HG03196 (cell line): ENCODE results near the gene RAB4B.
"Not testable (repeated sequence)": the region's sequence is repeated elsewhere in the genome, so short reads cannot be mapped to it uniquely, and the experiment has no call there.

ENCODE experiments used
- ATAC-seq: cut with Tn5 transposase; IDR thresholded peaks from one replicate; pipeline ENCODE4 v1.9.1; 2021; ENCODE audit not compliant: unreplicated experiment

RAB4B gene

DNA sequence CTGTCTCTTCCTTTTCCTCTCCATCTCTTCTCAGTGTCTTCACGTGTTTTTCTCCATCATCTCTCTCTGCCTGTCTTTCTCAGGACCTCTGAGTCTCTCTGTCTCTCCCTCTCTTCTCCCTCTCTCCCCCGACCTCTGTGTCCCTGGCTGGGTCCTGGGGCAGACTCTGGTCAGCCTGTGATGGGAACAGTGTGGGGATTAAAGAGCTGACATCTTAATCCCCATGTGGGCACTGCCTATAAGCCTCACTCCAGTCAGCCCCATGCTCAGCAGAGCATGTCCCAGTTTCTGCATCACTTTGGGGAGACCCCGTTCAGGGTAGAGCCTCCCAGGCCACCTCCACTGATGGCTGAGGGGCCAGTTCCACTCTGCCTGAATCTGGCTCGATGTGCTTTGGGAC lies 37.2 kb downstream of the RAB4B start:
- ATAC-seq = no peak

GRCh38 chr19:40818480-40819399 lies 40.7 kb downstream of the RAB4B start:
- ATAC-seq = peak; percentile 70

- ATAC-seq = not testable (repeated sequence)
Observed at GRCh38 chr19:40819479-40820234, 41.6 kb downstream of the RAB4B start.

DNA sequence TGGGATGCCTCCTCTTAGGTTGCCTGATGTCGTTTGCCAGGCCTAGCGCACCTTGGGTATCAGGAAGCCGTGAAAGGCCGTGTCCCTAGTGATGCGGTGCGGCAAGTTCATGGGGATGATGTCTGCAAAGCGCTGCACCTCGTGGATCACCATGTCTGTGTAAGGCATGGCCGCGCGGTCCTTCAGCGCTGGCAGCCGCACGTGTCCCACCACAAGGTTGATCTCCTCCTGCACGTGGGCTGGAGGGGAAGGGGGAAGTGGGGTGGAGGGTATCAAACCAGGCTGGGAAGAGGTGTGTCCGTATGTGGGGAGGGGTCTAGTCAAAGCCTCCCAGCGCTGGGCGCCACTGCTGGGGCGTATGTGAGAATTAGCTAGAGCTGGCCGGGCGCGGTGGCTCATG lies 44.1 kb downstream of the RAB4B start:
- no peak for ATAC-seq

DNA sequence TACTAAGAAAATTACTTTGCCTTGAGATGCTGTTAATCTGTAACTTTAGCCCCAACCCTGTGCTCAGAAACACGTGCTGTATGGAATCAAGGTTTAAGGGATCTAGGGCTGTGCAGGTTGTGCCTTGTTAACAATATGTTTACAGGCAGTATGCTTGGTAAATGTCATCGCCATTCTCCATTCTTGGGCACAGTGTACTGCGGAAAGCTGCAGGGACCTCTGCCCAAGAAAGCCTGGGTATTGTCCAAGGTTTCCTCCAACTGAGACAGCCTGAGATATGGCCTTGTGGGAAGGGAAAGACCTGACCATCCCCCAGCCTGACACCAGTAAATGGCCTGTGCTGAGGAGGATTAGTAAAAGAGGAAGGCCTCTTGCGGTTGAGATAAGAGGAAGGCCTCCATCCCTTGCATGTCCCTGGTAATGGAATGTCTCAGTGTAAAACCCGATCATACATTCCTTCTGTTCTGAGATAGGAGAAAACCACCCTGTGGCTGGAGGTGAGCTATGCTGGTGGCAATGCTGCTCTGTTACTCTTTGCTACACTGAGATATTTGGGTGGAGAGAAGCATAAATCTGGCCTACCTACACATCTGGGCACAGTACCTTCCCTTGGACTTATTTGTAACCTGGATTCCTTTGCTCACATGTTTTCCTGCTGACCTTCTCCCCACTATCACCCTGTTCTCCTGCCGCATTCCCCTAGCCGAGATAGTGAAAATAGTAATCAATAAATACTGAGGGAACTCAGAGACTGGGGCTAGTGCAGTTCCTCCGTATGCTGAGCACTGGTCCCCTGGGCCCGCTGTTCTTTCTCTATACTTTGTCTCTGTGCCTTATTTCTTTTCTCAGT lies 44.9 kb downstream of the RAB4B start:
- ATAC-seq = not testable (repeated sequence)

- ATAC-seq = not testable (repeated sequence)
Observed at GRCh38 chr19:40824916-40825315, 46.9 kb downstream of the RAB4B start.

DNA sequence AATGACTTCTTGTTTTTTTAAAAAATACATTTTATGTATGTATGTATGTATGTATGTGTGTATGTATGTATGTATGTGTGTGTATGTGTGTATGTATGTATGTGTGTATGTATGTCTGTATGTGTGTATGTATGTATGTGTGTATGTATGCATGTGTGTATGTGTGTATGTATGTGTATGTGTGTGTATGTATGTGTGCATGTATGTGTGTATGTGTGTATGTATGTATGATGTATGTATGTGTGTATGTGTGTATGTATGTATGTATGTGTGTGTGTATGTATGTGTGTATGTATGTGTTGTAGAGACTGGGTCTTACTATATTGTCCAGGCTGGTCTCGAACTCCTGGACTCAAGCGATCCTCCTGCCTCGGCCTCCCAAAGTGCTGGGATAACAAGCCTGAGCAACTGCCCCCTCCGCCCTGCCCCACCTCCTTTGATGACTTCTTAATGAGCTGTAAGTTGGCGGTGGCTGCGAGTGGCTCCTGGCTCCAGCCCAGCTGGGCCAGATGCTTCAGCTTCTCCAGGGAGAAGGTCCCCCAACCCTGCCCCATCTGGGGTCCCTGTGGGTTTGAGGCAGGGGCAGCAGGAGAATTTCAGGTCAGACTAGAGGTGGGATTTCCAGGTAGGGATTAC lies 47.5 kb downstream of the RAB4B start:
- not testable (repeated sequence) for ATAC-seq

- ATAC-seq = not testable (repeated sequence)
Observed at GRCh38 chr19:40826312-40826698, 48.3 kb downstream of the RAB4B start.

- ATAC-seq = not testable (repeated sequence)
Observed at GRCh38 chr19:40826699-40827385, 48.8 kb downstream of the RAB4B start.

GRCh38 chr19:40827386-40828247 lies 49.6 kb downstream of the RAB4B start:
- no peak for ATAC-seq

GRCh38 chr19:40829205-40829604 lies 51.2 kb downstream of the RAB4B start:
- ATAC-seq = no peak

DNA sequence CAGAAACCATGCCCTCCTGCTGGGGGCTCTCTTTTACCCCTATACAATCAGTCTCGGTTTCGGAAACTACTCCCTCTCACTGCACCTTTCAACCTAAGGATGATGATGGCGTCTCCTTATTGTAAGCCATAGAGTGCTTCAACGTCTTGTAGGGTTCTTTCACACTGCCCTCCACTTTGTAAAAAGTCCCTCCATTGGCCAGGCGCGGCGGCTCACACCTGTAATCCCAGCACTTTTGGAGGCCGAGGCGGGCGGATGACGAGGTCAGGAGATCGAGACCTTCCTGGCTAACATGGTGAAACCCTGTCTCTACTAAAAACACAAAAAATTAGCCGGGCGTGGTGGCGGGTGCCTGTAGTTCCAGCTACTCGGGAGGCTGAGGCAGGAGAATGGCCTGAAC lies 52.7 kb downstream of the RAB4B start:
- ATAC-seq = not testable (repeated sequence)

GRCh38 chr19:40831502-40832430 lies 53.7 kb downstream of the RAB4B start:
- ATAC-seq = no peak

DNA sequence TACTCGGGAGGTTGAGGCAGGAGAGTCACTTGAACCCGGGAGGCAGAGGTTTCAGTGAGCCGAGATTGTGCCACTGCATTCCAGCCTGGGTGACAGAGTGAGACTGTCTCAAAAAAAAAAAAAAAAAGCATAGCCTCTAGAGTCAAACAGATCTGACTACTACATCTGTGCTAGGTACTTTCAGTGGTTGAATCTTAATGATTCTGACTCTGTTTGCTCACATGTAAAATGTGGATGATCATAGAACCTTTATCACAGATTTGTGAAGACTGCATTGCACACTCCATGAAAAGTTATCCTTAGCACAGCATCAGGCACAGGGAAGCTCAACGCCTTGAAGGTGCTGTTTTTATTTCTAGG lies 54.4 kb downstream of the RAB4B start:
- not testable (repeated sequence) for ATAC-seq

DNA sequence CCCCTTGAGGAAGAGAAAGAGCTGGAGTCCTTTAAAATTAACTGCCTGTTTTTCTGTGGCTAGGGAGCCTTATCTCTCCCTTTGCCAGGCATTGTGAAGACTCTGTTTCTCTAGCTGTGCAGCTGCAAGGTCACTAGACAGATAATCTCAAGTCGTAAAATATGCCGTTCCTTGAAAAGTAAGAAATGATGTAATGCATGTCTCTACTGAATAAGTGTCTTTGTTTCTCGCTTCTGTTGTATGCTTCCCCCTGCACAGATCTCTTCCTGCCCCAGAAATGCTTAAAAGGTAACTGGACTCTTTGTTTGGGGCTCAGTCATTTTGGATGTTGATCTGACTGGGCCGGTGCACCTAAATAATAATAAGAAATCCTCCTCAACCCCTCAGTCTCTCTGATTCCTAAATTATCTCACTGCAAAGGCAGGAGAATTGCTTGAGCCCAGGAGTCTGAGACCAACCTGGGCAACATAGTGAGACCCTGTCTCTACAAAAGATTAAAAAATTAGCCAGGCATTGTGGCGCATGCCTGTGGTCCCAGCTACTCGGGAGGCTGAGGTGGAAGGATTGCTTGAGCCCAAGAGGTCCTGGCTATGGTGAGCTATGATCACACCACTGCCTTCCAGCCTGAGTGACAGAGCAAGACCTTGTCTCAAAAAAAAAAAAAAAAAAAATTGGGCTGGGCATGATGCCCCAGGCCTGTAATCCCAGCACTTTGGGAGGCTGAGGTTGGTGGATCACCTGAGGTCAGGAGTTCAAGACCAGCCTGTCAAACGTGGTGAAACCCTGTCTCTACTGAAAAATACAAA lies 55.9 kb downstream of the RAB4B start:
- ATAC-seq = not testable (repeated sequence)

GRCh38 chr19:40836754-40837429 lies 58.8 kb downstream of the RAB4B start:
- ATAC-seq = no peak

- not testable (repeated sequence) for ATAC-seq
Observed at GRCh38 chr19:40838477-40838876, 60.4 kb downstream of the RAB4B start.
